Activated naive CD4-positive, alpha-beta T cell treated with Interleukin-2 at 50 U/mL for 16 hours (primary cell): ENCODE measurements around the gene NUP210.

Experiments used
- DNase-seq: peaks from one replicate; pipeline ENCODE4 v3.0.0-alpha.2; 2020

NUP210 gene

DNA sequence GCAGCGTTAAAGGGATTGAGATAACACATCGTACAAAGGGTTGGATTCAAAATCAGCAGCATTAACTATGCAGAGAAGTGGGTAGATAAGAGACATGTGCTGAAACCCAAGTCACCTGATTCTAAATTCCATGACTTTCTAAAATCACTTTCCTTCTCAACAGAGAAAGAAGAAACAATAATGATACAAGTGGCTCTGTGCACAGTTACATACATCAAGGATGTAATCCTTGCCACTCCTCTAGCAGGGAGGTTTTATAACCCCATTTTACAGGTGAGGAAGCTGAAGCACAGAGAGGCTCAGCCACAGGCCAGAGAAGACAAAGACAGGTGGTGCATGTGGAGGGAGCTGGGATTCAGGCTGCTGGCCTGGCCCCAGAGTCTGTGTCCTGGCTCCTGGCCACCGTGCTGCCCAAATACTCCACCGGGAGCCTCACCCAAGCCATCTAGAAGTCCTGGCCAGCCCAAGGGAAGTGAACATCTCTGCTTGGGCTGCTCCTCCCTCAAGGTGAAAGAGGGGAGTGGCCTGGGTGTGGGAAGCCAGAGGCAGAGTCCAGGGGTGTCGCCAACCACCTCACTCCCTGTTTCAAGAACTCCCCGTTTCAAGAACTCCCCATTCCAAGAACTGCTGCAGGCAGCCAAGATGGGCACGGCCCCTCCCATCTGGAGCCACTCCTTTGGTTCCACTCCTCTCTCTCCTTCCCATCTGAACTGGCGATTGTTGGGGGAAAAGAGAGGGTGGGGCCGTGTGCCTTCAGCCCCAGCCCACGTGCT is 147.1 kb downstream of the NUP210 start:
- no peak for DNase-seq

DNA sequence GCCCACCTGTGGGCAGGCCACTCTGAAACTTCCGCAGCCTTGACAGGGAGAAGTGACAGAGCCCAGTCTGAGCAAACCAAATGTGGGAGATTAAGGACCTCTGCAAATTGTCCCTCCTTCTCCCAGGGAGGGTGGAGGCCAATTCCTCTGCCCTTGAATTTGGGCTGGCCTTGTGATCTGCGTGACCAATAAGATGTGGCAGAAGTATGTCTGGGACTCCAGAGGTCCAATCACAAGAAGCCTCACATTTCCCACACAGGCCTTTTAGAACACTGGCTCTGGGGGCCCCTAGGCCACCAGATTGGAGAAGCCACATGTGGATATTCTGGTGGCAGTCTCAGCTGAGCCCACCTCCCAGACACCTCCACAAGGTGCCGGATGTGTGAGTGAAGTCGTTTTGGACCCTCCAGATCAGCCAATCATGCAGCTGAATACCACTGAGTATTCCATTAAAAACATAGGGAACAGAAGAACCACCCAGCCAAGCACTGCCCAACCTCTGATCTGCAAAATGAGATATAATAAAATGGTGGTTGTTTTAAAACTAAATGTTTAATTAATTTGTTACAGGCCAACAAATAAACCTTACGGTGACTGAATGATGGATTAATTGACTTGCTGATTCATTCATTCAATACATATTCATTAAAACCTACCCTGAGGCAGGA is 150.3 kb downstream of the NUP210 start:
- no peak for DNase-seq

DNA sequence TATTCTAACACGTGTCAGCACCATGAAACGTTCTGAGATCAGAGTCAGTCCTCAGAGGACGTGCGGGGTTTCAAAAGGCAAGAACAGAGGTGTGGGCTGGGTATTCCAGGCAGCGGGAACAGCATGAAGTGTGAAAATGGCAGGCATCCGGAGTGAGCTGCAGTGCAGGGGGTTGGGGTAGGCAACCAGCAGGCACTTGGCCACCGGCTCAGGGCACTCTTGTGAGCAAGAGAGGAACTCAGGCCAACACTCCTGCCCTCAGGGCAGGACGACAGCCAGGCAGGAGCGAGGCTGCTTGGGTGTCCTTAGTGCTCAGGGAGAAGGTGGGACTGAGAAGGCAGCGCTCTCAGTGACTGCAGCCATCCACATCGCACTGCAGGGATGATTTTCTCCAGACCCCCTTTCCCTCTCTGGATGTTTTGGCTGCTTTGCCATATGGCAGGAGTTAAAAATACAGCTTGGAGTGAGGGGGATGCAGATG is 151.1 kb downstream of the NUP210 start:
- DNase-seq, result no peak

DNA sequence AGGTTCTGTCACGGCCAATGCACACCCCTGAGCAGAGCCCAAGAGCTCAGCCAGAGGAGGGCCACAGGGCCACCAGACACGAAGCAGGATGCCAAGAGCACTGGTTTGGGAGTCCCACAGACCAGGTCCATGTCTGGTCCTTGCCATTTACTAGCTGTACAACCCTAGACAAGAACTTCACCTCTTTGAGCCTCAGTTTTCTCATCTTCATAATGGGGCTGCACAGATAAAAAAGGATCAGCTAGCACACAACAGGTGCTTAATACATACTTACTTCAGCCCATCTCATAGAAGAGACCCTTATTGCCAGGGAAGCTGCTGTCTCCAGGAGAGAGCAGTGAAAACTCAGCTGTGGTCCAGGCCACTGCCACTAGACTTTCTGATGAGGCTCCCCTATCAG is 152.0 kb downstream of the NUP210 start:
- DNase-seq, result no peak

DNA sequence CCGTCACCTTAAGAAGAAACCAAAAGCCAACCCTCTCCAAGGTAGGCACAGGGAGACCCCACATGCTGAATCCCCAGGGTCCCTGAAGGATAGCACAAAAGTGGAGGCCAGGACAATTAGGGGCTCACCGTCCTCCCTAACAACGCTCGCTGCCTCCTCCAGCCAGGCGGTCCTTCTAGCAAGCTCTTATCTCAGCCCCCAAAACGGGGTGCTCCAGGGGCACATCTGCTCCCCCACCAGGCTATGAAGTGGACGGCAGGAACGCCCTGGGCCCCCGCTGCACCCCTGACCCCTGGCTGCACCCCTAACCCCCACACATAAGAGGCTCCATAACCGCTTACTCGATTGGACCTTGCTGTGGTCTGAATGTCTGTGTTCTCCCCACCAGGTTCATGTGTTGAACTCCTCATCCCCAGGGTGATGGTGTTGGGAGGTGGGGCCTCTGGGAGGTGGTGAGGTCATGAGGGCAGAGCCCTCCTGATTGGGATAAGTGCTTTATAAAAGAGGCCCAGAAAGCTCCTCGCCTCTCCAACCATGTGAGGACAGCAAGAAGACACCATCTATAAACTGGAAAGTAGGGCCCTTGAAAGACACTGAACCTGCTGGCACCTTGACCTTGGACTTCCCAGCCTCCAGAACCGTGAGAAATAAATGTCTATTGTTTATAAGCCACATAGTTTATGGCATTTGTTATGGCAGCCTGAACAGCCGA is 153.3 kb downstream of the NUP210 start:
- no peak for DNase-seq
